H1 (cell line): Measurements from ENCODE around the gene OR1E2. TPM values are rescaled to one million over a fixed set of nuclear protein-coding genes. Genes with fewer than 3 reads are reported as not detected.

ENCODE experiments used
- ATF3 ChIP-seq: IDR thresholded peaks from 2 replicates; pipeline ENCODE4 v1.6.1; 2011; ENCODE audit warnings: low read depth, mild to moderate bottlenecking, low read length; ENCODE audit not compliant: insufficient read depth
- BCL11A ChIP-seq, 2 experiments: IDR thresholded peaks; one replicate each; pipeline ENCODE4 v1.6.1; 2011; ENCODE audit warnings: low read depth in 2 of 2, low read length in 2 of 2, mild to moderate bottlenecking in 2 of 2
- BRCA1 ChIP-seq: IDR thresholded peaks from 2 replicates; pipeline ENCODE4 v1.6.1; 2012; ENCODE audit warnings: low read depth, low read length, improper control_type of control experiment
- CBX8 ChIP-seq: fragments of 300-800, 300-1000 bp; sonication (generic); IDR thresholded peaks from 2 replicates; pipeline ENCODE4 v1.7.1; 2016; ENCODE audit warnings: low read depth, low read length, borderline replicate concordance
- CHD1 ChIP-seq: IDR thresholded peaks from 2 replicates; pipeline ENCODE4 v1.6.1; 2012; ENCODE audit warnings: low read depth, low read length, improper control_type of control experiment
- CTCF ChIP-seq, 3 experiments: IDR thresholded peaks; 1 replicate in 2 of 3; 2 replicates in 1 of 3; pipeline versions ENCODE4 v1.5.1 to v1.6.1; 2011; ENCODE audit warnings: low read length in 3 of 3, mild to moderate bottlenecking in 3 of 3, inconsistent platforms in 2 of 3, low read depth in 1 of 3, moderate library complexity in 1 of 3; ENCODE audit not compliant: insufficient read depth in 1 of 3; ENCODE audit errors: control extremely low read depth in 1 of 3
- EZH2 ChIP-seq: fragments of 200-600 bp; sonication (generic); IDR thresholded peaks from 2 replicates; pipeline ENCODE4 v1.7.1; 2012; ENCODE audit warnings: low read depth, mild to moderate bottlenecking, moderate library complexity, low read length, inconsistent platforms; ENCODE audit not compliant: severe bottlenecking
- FOSL1 ChIP-seq: IDR thresholded peaks from 2 replicates; pipeline ENCODE4 v1.6.1; 2011; ENCODE audit warnings: mild to moderate bottlenecking, low read depth, low read length, moderate library complexity; ENCODE audit not compliant: insufficient read depth
- HDAC2 ChIP-seq, 2 experiments: fragments of 300-600 bp in 1 of 2; sonication (generic) in 1 of 2; IDR thresholded peaks; 2 replicates each; pipeline ENCODE4 v1.6.1; 2011 to 2012; ENCODE audit warnings: low read depth in 2 of 2, low read length in 2 of 2, mild to moderate bottlenecking in 2 of 2, moderate library complexity in 2 of 2, borderline replicate concordance in 1 of 2, inconsistent platforms in 1 of 2
- HDAC6 ChIP-seq: IDR thresholded peaks from one replicate; pipeline ENCODE4 v1.7.1; 2012; ENCODE audit warnings: low read depth, mild to moderate bottlenecking, inconsistent platforms, low read length, moderate library complexity
- KDM5A ChIP-seq: fragments of 200-600 bp; IDR thresholded peaks from 2 replicates; pipeline ENCODE4 v1.7.1; 2012; ENCODE audit warnings: mild to moderate bottlenecking, low read length, inconsistent platforms, mixed read lengths
- MAX ChIP-seq: IDR thresholded peaks from 2 replicates; pipeline ENCODE4 v1.6.1; 2012; ENCODE audit warnings: inconsistent platforms
- NANOG ChIP-seq: IDR thresholded peaks from 2 replicates; pipeline ENCODE4 v1.6.1; 2011; ENCODE audit warnings: low read length, low read depth, mild to moderate bottlenecking, inconsistent platforms; ENCODE audit not compliant: insufficient read depth, poor library complexity, severe bottlenecking
- POU5F1 ChIP-seq: IDR thresholded peaks from 2 replicates; pipeline ENCODE4 v1.6.1; 2011; ENCODE audit warnings: low read depth, mild to moderate bottlenecking, low read length, moderate library complexity
- RAD21 ChIP-seq, 2 experiments: IDR thresholded peaks in 1 of 2; conservative IDR thresholded peaks in 1 of 2; 2 replicates each; pipeline ENCODE4 v1.6.1; 2011; ENCODE audit warnings: low read depth in 2 of 2, low read length in 2 of 2, improper control_type of control experiment in 1 of 2, inconsistent platforms in 1 of 2, mild to moderate bottlenecking in 1 of 2, moderate library complexity in 1 of 2
- RNF2 ChIP-seq: fragments of 200-900, 300-1000 bp; sonication (generic); IDR thresholded peaks from 2 replicates; pipeline ENCODE4 v1.7.1; 2016; ENCODE audit warnings: borderline replicate concordance, low read depth, mild to moderate bottlenecking, antibody characterized with exemption, low read length; ENCODE audit not compliant: poor library complexity, severe bottlenecking; ENCODE audit errors: missing control alignments
- RXRA ChIP-seq: IDR thresholded peaks from 2 replicates; pipeline ENCODE4 v1.6.1; 2011; ENCODE audit warnings: low read depth, mild to moderate bottlenecking, low read length, moderate library complexity; ENCODE audit not compliant: insufficient read depth
- SAP30 ChIP-seq: fragments of 300-600 bp; sonication (generic); IDR thresholded peaks from 2 replicates; pipeline ENCODE4 v1.7.1; 2012; ENCODE audit warnings: low read length, moderate library complexity, mild to moderate bottlenecking, inconsistent platforms; ENCODE audit not compliant: insufficient read depth, insufficient replicate concordance
- SP2 ChIP-seq: IDR thresholded peaks from 2 replicates; pipeline ENCODE4 v1.6.1; 2012; ENCODE audit warnings: mild to moderate bottlenecking, low read length, inconsistent platforms
- TBP ChIP-seq: IDR thresholded peaks from 2 replicates; pipeline ENCODE4 v1.6.1; 2011; ENCODE audit warnings: low read depth, low read length, improper control_type of control experiment
- YY1 ChIP-seq: IDR thresholded peaks from 2 replicates; pipeline ENCODE4 v1.6.1; 2011; ENCODE audit warnings: low read depth, mild to moderate bottlenecking, low read length
- polyA plus RNA-seq, 7 experiments: library from polyadenylated mRNA; depleted of rRNA in 3 of 7; stranded (reverse) in 5 of 7; unstranded in 2 of 7; fragments of >200 nt in 5 of 7; fragments of 200-250 nt in 2 of 7; gene quantifications; 1 replicate in 5 of 7; 2 replicates in 1 of 7; 4 replicates in 1 of 7; pipeline versions ENCODE4 v1.2.1 to v1.2.3, GENCODE V29; 2011 to 2013; ENCODE audit warnings: missing spikeins in 2 of 7, mixed read lengths in 2 of 7
- total RNA-seq: library from RNA; stranded (reverse); fragmentation: NEBNext Ultra II Directional; extraction: Animal tissue kit (Norgen Biotek cat#: 25700); gene quantifications from 2 replicates; pipeline ENCODE4 v1.2.1, GENCODE V29; 2021

Gene OR1E2
- total and polyA plus RNA-seq, 2 of the 8 experiments (the other 6 are each of a cell fraction or from before 2014, with no cell fraction given), result not detected

GRCh38 chr17:3447625-3448024 lies 14.0 kb upstream of the OR1E2 start (continued):
- TF ChIP-seq CBX8 (no peak), TBP (no peak), SP2 (no peak), CTCF (IDR thresholded peaks at IDR 0.05; ENCODE audit: control extremely low read depth in 1 of 3, insufficient read depth in 1 of 3, low read depth in 1 of 3, low read length in 3 of 3) (peak in 2 of 3 experiments; percentile 64 to 78; a peak in 3 of 4 replicates), RAD21 (IDR thresholded peaks at IDR 0.05 in 1 of 2, conservative IDR thresholded peaks at IDR 0.05 in 1 of 2; ENCODE audit: low read depth in 2 of 2, low read length in 2 of 2) (peak; percentile 83 to 88), YY1 (no peak), RNF2 (no peak), POU5F1 (no peak), BRCA1 (no peak), BCL11A (IDR thresholded peaks at IDR 0.05; ENCODE audit: low read depth in 2 of 2, low read length in 2 of 2) (no peak), MAX (no peak), RXRA (no peak), CHD1 (no peak), HDAC6 (no peak), HDAC2 (IDR thresholded peaks at IDR 0.05; ENCODE audit: borderline replicate concordance in 1 of 2, low read depth in 2 of 2, low read length in 2 of 2) (no peak), KDM5A (no peak), ATF3 (peak; percentile 26; the same call in 1 of the 2 replicates), SAP30 (no peak), FOSL1 (no peak), NANOG (no peak), EZH2 (no peak)
